PC-3 (cell line): Measurements from ENCODE around the gene OLR1. TPM values are rescaled to one million over a fixed set of nuclear protein-coding genes. Genes with fewer than 3 reads are reported as not detected.

Experiments used
- ATAC-seq: fragments of 200-7000 bp; cut with Tn5 transposase; 2 replicates; pipeline ENCODE4 v1.9.1; 2020; ENCODE audit warnings: mild to moderate bottlenecking, moderate library complexity
- BruUV-seq: library from RNA; stranded (reverse); fragments of 400-500 nt; replicated peaks from 2 replicates; lab custom pipeline; 2021; lab: Mats Ljungman, UMichigan
- CTCF ChIA-PET: fragments of 300-600 bp; sonication (Branson Sonifier 250); formaldehyde crosslinking; loops from one replicate; lab custom pipeline; 2022; ENCODE audit warnings: antibody characterized with exemption; lab: Charles Lee
- POLR2A ChIA-PET: fragments of 300-600 bp; sonication (Branson Sonifier 250); formaldehyde crosslinking; loops from one replicate; lab custom pipeline; 2022; ENCODE audit warnings: antibody characterized with exemption; ENCODE audit not compliant: unreplicated experiment; lab: Charles Lee
- DNase-seq: peaks from one replicate; pipeline ENCODE4 v3.0.0-alpha.2; 2015
- H2AFZ ChIP-seq: fragments of 300-600 bp; sonication (generic); 2 replicates; pipeline ENCODE4 v1.6.0; 2016; ENCODE audit warnings: antibody characterized with exemption, low read length
- H3F3A ChIP-seq: fragments of 300-600 bp; sonication (generic); one replicate; pipeline ENCODE4 v1.6.0; 2017; ENCODE audit warnings: antibody characterized with exemption, low read length, control low read depth, mild to moderate bottlenecking; ENCODE audit not compliant: unreplicated experiment
- H3K27ac ChIP-seq: fragments of 300-600 bp; sonication (generic); 2 replicates; pipeline ENCODE4 v1.5.1; 2016; ENCODE audit warnings: mild to moderate bottlenecking, low read length
- H3K27me3 ChIP-seq: fragments of 300-600 bp; sonication (generic); 2 replicates; pipeline ENCODE4 v1.6.1; 2016; ENCODE audit warnings: low read length, mixed read lengths
- H3K36me3 ChIP-seq: fragments of 300-600 bp; sonication (generic); 2 replicates; pipeline ENCODE4 v1.6.1; 2016; ENCODE audit warnings: low read depth, mixed run types, low read length, mixed read lengths
- H3K4me1 ChIP-seq: fragments of 300-600 bp; sonication (generic); 2 replicates; pipeline ENCODE4 v1.5.1; 2016; ENCODE audit warnings: low read length; ENCODE audit not compliant: insufficient read depth
- H3K4me2 ChIP-seq: fragments of 300-600 bp; sonication (generic); 2 replicates; pipeline ENCODE4 v1.6.0; 2016; ENCODE audit warnings: low read length
- H3K4me3 ChIP-seq: fragments of 300-600 bp; sonication (generic); 2 replicates; pipeline ENCODE4 v1.5.1; 2016; ENCODE audit warnings: mild to moderate bottlenecking, low read length, mixed read lengths
- H3K79me2 ChIP-seq: fragments of 300-600 bp; sonication (generic); 2 replicates; pipeline ENCODE4 v1.6.1; 2017; ENCODE audit warnings: low read length, mixed read lengths
- H3K9ac ChIP-seq: fragments of 300-600 bp; sonication (generic); 2 replicates; pipeline ENCODE4 v1.6.0; 2016; ENCODE audit warnings: mild to moderate bottlenecking, low read length
- H3K9me2 ChIP-seq: fragments of 300-600 bp; sonication (generic); replicated peaks from 2 replicates; pipeline ENCODE4 v1.6.1; 2016; ENCODE audit warnings: mixed run types, low read length, mixed read lengths
- H3K9me3 ChIP-seq: fragments of 300-600 bp; sonication (generic); 2 replicates; pipeline ENCODE4 v1.6.1; 2016; ENCODE audit warnings: low read length, mixed read lengths
- H4K20me1 ChIP-seq: fragments of 300-600 bp; sonication (generic); 2 replicates; pipeline ENCODE4 v1.6.1; 2016; ENCODE audit warnings: low read length, mixed read lengths
- CTCF ChIP-seq: fragments of 300-600 bp; sonication (generic); conservative IDR thresholded peaks from 2 replicates; pipeline ENCODE4 v1.5.1; 2017; ENCODE audit warnings: antibody characterized with exemption, low read depth, mild to moderate bottlenecking, low read length
- EZH2 ChIP-seq: fragments of 300-600 bp; sonication (generic); IDR thresholded peaks from one replicate; pipeline ENCODE4 v1.6.1; 2017; ENCODE audit warnings: antibody characterized with exemption, mild to moderate bottlenecking, low read length; ENCODE audit not compliant: unreplicated experiment
- EZH2phosphoT487 ChIP-seq: fragments of 300-600 bp; sonication (generic); IDR thresholded peaks from 2 replicates; pipeline ENCODE4 v1.6.1; 2018; ENCODE audit warnings: mild to moderate bottlenecking, antibody characterized with exemption, low read length, borderline replicate concordance
- intact Hi-C: fragments of 100-400 bp; cut with micrococcal nuclease; formaldehyde crosslinking; loops from 2 replicates; pipeline ENCODE4 v1.9.0; 2023
- total RNA-seq: library from RNA; depleted of rRNA; stranded (reverse); fragments of >200 nt; gene quantifications from 2 replicates; pipeline ENCODE4 v1.2.3, GENCODE V29; 2014

The OLR1 gene
- total RNA-seq, 1 experiment from 2014 or later: 0.80 TPM

GRCh38 chr12:10167599-10167998, 4.3 kb downstream of the OLR1 start:
- H3F3A ChIP-seq: no peaks in the 10 kb centered on the region
- no peak overlapping the region for H3K4me3 ChIP-seq
- H3K4me2 ChIP-seq: no peak overlapping the region
- no peak for TF ChIP-seq EZH2
- TF ChIP-seq CTCF: no peak
- no peak for TF ChIP-seq EZH2phosphoT487
- no peaks in the 10 kb centered on the region for H3K79me2 ChIP-seq
- H3K9ac ChIP-seq: no peak overlapping the region
- no peaks in the 10 kb centered on the region for H3K36me3 ChIP-seq
- no peak for DNase-seq
- no peak for ATAC-seq
- CTCF ChIA-PET: no interaction called here
- H3K4me1 ChIP-seq: no peaks in the 10 kb centered on the region
- no TSS peak for BruUV-seq
- H3K27ac ChIP-seq: no peak overlapping the region
- H3K9me2 ChIP-seq: no peaks in the 10 kb centered on the region
- POLR2A ChIA-PET: no interaction called here
- H3K9me3 ChIP-seq: no peaks in the 10 kb centered on the region
- intact Hi-C loops: no loop called here
- H3K27me3 ChIP-seq: no peaks in the 10 kb centered on the region
- no peaks in the 10 kb centered on the region for H4K20me1 ChIP-seq
- H2AFZ ChIP-seq: no peak overlapping the region

- no peak overlapping the region for H3K4me3 ChIP-seq
- no peak for ATAC-seq
- H3K36me3 ChIP-seq: no peaks in the 10 kb centered on the region
- H3K79me2 ChIP-seq: no peaks in the 10 kb centered on the region
- no peak for DNase-seq
- H2AFZ ChIP-seq: no peak overlapping the region
- no peaks in the 10 kb centered on the region for H3K9me2 ChIP-seq
- H3K4me2 ChIP-seq: no peak overlapping the region
- ChIA-PET POLR2A (no interaction called here), CTCF (no interaction called here)
- H3F3A ChIP-seq: no peaks in the 10 kb centered on the region
- no peaks in the 10 kb centered on the region for H3K27me3 ChIP-seq
- H3K27ac ChIP-seq: no peak overlapping the region
- no peak overlapping the region for H3K9ac ChIP-seq
- H4K20me1 ChIP-seq: no peaks in the 10 kb centered on the region
- H3K9me3 ChIP-seq: no peaks in the 10 kb centered on the region
- TF ChIP-seq CTCF (no peak), EZH2phosphoT487 (no peak), EZH2 (no peak)
- BruUV-seq: no TSS peak
- no peaks in the 10 kb centered on the region for H3K4me1 ChIP-seq
- intact Hi-C loops: no loop called here
Observed at GRCh38 chr12:10165421-10165820, 6.5 kb downstream of the OLR1 start.

- H3K27me3 ChIP-seq: no peaks in the 10 kb centered on the region
- no peaks in the 10 kb centered on the region for H3K79me2 ChIP-seq
- no peaks in the 10 kb centered on the region for H3K4me1 ChIP-seq
- no peaks in the 10 kb centered on the region for H3K36me3 ChIP-seq
- no peak for DNase-seq
- no peaks in the 10 kb centered on the region for H3K9me2 ChIP-seq
- BruUV-seq: no TSS peak
- no peaks in the 10 kb centered on the region for H4K20me1 ChIP-seq
- POLR2A ChIA-PET: no interaction called here
- no peak overlapping the region for H3K4me2 ChIP-seq
- no peak overlapping the region for H2AFZ ChIP-seq
- no peaks in the 10 kb centered on the region for H3F3A ChIP-seq
- no peak overlapping the region for H3K9ac ChIP-seq
- ATAC-seq: no peak
- intact Hi-C loops: no loop called here
- no peak overlapping the region for H3K4me3 ChIP-seq
- TF ChIP-seq EZH2 (no peak), CTCF (no peak), EZH2phosphoT487 (no peak)
- H3K27ac ChIP-seq: no peak overlapping the region
- H3K9me3 ChIP-seq: no peaks in the 10 kb centered on the region
- CTCF ChIA-PET: no interaction called here
Observed at GRCh38 chr12:10163084-10163483, 8.8 kb downstream of the OLR1 start.
